Omental fat pad (tissue), 4 donors: ENCODE data around the gene LPP. TPM values are rescaled to one million over a fixed set of nuclear protein-coding genes. Genes with fewer than 3 reads are reported as not detected.

ENCODE experiments used
- ATAC-seq: fragments of 150-250 bp; one replicate; pipeline ENCODE4 v1.9.1; 2016; ENCODE audit warnings: mild to moderate bottlenecking, moderate library complexity; ENCODE audit not compliant: low FRiP score
- DNase-seq: peaks from one replicate; pipeline ENCODE4 v3.0.0-alpha.2; 2019; ENCODE audit warnings: low spot score
- total RNA-seq, 4 donors: library from RNA; depleted of rRNA; stranded (reverse); fragments of >200 nt; gene quantifications; one replicate each; pipeline ENCODE4 v1.1.0, GENCODE V29; 2016
- TF ChIP-seq, protein P1 (sequence below), 3 donors: fragments of 450-650 bp; IDR thresholded peaks; one replicate each; pipeline ENCODE4 v1.5.1; 2016 to 2017; ENCODE audit warnings: antibody characterized with exemption in 3 of 3, mild to moderate bottlenecking in 3 of 3, moderate library complexity in 2 of 3

Gene LPP
- total RNA-seq, 4 donors from 2014 or later = 113 to 302 (median 126) TPM

DNA sequence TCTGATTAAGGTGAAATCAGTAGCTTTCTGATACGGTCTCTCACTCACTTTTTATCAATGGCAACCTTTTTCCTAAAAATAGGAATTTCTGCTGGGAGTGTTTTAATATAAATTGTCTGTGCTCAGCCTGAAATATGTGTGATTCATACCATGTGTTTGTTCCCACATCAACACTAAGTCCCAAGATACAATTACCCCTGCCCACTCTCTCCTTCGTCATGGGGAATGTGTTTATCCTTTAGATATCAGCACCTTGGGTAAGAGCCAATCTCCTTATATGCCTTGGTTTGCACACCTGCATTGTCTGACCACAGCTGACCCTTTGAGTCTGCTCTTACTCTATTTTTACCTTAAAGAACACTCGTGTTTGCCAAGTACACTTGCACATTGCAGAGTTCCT lies 356.4 kb downstream of the LPP start:
- ATAC-seq (no peak), DNase-seq (no peak)
- TF ChIP-seq, protein P1, sequence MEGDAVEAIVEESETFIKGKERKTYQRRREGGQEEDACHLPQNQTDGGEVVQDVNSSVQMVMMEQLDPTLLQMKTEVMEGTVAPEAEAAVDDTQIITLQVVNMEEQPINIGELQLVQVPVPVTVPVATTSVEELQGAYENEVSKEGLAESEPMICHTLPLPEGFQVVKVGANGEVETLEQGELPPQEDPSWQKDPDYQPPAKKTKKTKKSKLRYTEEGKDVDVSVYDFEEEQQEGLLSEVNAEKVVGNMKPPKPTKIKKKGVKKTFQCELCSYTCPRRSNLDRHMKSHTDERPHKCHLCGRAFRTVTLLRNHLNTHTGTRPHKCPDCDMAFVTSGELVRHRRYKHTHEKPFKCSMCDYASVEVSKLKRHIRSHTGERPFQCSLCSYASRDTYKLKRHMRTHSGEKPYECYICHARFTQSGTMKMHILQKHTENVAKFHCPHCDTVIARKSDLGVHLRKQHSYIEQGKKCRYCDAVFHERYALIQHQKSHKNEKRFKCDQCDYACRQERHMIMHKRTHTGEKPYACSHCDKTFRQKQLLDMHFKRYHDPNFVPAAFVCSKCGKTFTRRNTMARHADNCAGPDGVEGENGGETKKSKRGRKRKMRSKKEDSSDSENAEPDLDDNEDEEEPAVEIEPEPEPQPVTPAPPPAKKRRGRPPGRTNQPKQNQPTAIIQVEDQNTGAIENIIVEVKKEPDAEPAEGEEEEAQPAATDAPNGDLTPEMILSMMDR (IDR thresholded peaks at IDR 0.05) = no peak

DNA sequence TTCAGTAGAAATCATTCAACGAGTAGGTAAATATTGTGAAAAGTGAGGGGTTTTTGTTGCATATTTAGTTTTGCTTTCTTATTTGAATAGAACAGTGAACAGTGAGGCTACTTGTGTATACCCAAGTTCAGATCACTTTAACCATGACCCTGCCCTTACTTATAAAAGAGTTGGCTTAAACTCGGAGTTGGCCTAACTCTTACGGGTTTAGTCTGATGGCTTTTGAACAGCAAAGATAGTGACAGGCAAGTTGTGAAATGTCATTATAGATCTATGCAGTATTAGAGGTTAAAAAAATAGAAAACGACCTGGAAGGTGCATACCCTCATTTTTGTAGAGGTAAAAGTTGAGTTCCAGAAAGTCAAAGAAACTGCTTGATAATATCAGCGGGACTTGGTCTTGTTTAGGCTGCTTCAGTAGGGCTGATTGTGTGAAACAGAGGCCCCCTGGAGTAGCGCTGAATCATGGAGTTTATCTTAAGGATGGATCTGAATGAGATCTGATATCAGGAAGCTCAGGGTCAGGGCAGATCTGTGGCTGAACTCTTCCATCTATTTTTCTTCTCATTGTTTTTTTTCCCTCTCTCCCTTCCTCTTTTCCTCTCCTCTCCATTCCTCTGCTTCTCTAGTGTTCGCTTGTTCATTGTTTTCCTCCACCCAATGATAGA lies 359.8 kb downstream of the LPP start:
- TF ChIP-seq, protein P1 (IDR thresholded peaks at IDR 0.05) = no peak
- DNase-seq (no peak), ATAC-seq (no peak)

DNA sequence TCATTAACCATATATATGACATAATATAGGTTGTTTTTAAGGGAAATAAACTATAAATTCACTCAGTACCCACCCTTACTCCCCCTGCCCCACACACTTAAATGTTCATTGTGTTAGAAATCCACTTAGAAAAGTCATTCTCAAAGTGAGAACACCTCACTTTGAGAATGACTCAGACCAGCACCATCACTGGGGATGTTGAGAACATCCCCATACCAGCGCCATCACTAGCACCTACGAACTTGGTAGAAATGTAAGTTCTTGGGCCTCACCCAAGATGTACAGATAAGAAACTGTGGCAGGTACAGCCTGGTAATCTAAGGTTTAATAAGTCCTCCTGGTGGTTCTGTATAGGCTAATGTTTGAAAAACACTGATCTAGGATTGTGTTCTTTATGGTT lies 362.6 kb downstream of the LPP start:
- TF ChIP-seq, protein P1 (IDR thresholded peaks at IDR 0.05) = no peak
- DNase-seq (no peak), ATAC-seq (no peak)

DNA sequence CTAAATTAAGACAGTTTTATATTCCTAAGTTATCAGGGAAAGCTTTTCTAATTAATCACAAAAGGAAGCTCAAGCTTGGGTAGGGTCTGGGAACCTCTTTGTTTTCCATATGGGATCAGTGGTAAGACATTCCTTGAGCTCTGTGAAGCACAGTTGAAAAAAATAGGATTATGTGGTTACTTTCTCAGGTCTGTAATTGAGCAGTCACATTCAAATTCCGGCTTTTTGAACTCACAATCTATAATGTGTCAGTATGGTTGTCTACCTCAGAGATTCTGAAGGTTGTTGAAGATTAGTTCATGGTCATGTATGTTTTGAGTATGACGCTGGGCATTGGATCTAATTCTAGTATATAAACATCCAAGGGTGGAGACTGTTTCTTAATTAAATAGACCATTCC lies 364.5 kb downstream of the LPP start:
- ATAC-seq (no peak), DNase-seq (no peak)
- TF ChIP-seq, protein P1 (IDR thresholded peaks at IDR 0.05) = no peak

DNA sequence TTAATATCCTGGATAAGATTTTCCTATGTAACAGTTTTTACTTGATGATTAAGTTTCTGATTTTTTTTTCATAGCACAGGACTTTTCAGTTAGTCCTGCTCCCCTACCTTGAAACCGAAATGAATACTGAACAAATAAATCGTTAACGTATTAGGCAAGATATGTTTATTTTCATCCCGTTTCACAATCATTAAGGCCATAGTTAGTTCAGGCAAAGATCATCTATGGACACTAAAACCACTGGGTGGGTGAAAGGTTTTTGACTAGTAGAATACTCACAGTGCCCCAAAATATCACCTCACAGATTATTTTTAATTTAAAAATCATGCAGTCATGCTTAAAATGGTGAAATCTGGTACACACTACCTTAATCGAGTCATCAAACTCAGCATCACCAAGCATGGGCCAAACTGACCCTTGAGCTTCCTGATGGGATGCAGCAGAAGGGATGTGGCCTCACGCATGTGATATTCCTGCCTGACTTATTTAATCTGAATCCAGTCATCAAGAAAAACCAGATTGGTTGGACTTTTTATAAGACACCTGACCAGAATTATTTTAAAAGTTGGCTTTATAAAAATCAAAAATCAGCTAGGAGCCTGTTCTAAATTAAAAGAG lies 365.0 kb downstream of the LPP start:
- DNase-seq (no peak), ATAC-seq (no peak)
- TF ChIP-seq, protein P1 (IDR thresholded peaks at IDR 0.05) = no peak

DNA sequence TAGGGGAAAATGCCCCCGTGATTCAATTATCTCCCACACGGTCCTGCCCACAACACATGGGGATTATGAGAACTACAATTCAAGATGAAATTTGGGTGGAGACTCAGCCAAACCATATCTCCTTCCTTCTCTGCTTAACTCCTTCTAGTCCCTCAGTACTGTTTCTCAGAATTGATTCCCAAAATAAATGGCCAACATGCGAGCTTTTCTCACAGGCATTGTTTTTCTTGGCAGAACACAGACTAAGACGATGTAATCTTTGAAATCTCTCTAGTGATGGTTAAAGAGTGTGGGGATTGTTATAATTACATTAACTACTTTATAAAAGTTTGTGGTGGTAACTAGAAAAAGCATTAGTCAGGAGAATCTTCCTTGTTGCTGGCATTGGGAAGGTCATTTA lies 366.5 kb downstream of the LPP start:
- no peak for ATAC-seq
- TF ChIP-seq, protein P1 (IDR thresholded peaks at IDR 0.05) = no peak
- DNase-seq = no peak

DNA sequence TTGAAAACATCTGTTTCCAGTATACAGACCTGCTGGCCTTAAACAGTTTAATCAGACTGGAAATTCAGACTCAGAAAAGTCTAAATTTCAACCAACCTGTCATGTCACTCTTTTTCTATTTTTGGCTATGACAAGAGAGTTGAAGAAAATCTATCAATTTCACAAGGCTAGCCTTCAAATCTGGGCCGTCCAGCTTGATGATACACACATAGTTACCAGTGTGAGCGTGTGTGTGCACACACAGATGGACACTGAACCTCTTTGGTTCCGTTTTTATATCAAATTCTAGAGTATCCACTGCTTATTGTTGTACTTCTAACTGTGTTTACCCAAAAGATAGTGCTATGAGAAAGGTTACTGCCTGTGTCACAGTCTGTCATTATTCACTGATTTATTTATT lies 368.2 kb downstream of the LPP start:
- no peak for ATAC-seq
- DNase-seq = no peak

More for the DNA sequence above, 368.2 kb downstream of the LPP start:
- TF ChIP-seq, protein P1 (IDR thresholded peaks at IDR 0.05) = no peak
